ENCODE data around the gene NDUFA3. TPM values are rescaled to one million over a fixed set of nuclear protein-coding genes. Genes with fewer than 3 reads are reported as not detected.

The NDUFA3 gene
- total and polyA plus RNA-seq, 2 of the 13 experiments (the other 11 are each of a cell fraction or from before 2014, with no cell fraction given): 31.6 to 75.4 TPM

DNA sequence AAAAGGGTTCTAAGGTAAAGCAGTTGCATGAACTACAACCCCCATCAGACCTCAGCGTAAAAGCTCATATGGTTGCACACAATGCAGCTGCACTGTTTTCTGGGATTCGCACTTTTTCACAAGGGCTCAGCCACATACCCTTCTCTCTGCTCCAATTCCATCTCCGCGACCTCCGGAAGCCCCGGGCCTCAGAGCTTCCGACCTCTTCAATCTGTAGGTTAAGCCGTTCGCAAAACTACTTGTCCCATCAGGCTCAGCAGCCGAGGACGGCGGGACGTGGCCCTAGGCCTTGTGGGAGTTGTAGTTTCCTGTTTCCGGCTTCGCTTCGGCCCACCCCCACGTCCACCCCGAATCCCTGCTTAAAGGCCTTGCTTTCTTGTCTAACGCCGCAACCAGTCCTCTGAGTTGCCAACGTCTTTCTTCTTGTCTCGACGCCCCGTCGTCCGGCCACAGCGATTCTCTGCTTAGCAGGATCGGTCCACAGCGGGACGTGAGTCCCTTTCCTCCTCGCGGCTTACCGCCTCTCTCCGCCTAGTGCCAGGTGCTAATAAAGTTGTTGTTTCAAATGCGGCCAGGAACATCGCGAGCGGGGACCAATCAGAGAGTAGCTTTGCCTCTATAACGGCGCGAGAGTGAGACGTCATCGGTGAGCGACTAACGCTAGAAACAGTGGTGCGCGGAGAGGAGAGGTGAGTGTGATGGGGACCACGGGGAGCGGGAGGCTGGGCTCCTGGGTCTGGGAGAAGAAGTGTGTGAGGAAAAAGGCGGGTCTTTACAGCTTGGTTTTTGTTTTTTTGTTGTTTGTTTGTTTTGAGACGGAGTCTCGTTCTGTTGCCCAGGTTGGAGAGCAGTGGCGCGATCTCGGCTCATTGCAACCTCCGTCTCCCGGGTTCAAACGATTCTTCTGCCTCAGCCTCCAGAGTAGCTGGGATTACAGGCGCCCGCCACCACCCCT lies 12.7 kb downstream of the NDUFA3 start, which contains the start of the genes PRPF31 and TFPT (continued):
- TF ChIP-seq, protein P1, sequence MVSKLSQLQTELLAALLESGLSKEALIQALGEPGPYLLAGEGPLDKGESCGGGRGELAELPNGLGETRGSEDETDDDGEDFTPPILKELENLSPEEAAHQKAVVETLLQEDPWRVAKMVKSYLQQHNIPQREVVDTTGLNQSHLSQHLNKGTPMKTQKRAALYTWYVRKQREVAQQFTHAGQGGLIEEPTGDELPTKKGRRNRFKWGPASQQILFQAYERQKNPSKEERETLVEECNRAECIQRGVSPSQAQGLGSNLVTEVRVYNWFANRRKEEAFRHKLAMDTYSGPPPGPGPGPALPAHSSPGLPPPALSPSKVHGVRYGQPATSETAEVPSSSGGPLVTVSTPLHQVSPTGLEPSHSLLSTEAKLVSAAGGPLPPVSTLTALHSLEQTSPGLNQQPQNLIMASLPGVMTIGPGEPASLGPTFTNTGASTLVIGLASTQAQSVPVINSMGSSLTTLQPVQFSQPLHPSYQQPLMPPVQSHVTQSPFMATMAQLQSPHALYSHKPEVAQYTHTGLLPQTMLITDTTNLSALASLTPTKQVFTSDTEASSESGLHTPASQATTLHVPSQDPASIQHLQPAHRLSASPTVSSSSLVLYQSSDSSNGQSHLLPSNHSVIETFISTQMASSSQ (IDR thresholded peaks at IDR 0.05; ENCODE audit: low read depth): peak; percentile 71
- TF ChIP-seq, protein P1 (CRISPR knock-in tag; IDR thresholded peaks at IDR 0.05; ENCODE audit: borderline replicate concordance): peak; percentile 81; the same call in 1 of the 2 replicates
- TF ChIP-seq, protein P2, sequence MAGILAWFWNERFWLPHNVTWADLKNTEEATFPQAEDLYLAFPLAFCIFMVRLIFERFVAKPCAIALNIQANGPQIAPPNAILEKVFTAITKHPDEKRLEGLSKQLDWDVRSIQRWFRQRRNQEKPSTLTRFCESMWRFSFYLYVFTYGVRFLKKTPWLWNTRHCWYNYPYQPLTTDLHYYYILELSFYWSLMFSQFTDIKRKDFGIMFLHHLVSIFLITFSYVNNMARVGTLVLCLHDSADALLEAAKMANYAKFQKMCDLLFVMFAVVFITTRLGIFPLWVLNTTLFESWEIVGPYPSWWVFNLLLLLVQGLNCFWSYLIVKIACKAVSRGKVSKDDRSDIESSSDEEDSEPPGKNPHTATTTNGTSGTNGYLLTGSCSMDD (CRISPR knock-in tag; IDR thresholded peaks at IDR 0.05): no peak
- TF ChIP-seq ZMYM4 (CRISPR knock-in tag; IDR thresholded peaks at IDR 0.05) (peak; percentile 70; the same call in 1 of the 2 replicates), MTF1 (CRISPR knock-in tag; IDR thresholded peaks at IDR 0.05) (no peak), ZNF33B (CRISPR knock-in tag; IDR thresholded peaks at IDR 0.05) (0 out of 2 replicates have a peak, but pooled peaks have one; percentile 48), ZBTB3 (CRISPR knock-in tag; IDR thresholded peaks at IDR 0.05; ENCODE audit: borderline replicate concordance, low read depth) (peak; percentile 84; the same call in 1 of the 2 replicates), ZNF570 (CRISPR knock-in tag; IDR thresholded peaks at IDR 0.05; ENCODE audit: borderline replicate concordance) (0 out of 2 replicates have a peak, but pooled peaks have one; percentile 53), FOSL2 (CRISPR knock-in tag; IDR thresholded peaks at IDR 0.05) (peak; percentile 48; the same call in 1 of the 2 replicates), CEBPG (CRISPR knock-in tag; IDR thresholded peaks at IDR 0.05) (peak; percentile 9), MED1 (CRISPR knock-in tag; IDR thresholded peaks at IDR 0.05) (peak; percentile 69), ZNF431 (CRISPR knock-in tag; IDR thresholded peaks at IDR 0.05; ENCODE audit: borderline replicate concordance, low read depth) (0 out of 2 replicates have a peak, but pooled peaks have one; percentile 52), ZSCAN30 (CRISPR knock-in tag; IDR thresholded peaks at IDR 0.05) (peak; percentile 65; the same call in 1 of the 2 replicates), ZBTB20 (CRISPR knock-in tag; IDR thresholded peaks at IDR 0.05; ENCODE audit: borderline replicate concordance, low read depth) (peak; percentile 78; the same call in 1 of the 2 replicates), SMARCE1 (IDR thresholded peaks at IDR 0.05; ENCODE audit: borderline replicate concordance) (no peak), SRSF1 (optimal IDR thresholded peaks at IDR 0.05; ENCODE audit: low read depth, low read length) (no peak), MTA3 (CRISPR knock-in tag; IDR thresholded peaks at IDR 0.05) (0 out of 2 replicates have a peak, but pooled peaks have one; percentile 45), ZNF367 (CRISPR knock-in tag; IDR thresholded peaks at IDR 0.05; ENCODE audit: borderline replicate concordance) (no peak), ZNF775 (CRISPR knock-in tag; IDR thresholded peaks at IDR 0.05; ENCODE audit: borderline replicate concordance) (0 out of 2 replicates have a peak, but pooled peaks have one; percentile 63), RELA (CRISPR knock-in tag; IDR thresholded peaks at IDR 0.05) (no peak), AKAP8 (CRISPR knock-in tag; IDR thresholded peaks at IDR 0.05) (peak; percentile 15)
- TF ChIP-seq, protein P3, sequence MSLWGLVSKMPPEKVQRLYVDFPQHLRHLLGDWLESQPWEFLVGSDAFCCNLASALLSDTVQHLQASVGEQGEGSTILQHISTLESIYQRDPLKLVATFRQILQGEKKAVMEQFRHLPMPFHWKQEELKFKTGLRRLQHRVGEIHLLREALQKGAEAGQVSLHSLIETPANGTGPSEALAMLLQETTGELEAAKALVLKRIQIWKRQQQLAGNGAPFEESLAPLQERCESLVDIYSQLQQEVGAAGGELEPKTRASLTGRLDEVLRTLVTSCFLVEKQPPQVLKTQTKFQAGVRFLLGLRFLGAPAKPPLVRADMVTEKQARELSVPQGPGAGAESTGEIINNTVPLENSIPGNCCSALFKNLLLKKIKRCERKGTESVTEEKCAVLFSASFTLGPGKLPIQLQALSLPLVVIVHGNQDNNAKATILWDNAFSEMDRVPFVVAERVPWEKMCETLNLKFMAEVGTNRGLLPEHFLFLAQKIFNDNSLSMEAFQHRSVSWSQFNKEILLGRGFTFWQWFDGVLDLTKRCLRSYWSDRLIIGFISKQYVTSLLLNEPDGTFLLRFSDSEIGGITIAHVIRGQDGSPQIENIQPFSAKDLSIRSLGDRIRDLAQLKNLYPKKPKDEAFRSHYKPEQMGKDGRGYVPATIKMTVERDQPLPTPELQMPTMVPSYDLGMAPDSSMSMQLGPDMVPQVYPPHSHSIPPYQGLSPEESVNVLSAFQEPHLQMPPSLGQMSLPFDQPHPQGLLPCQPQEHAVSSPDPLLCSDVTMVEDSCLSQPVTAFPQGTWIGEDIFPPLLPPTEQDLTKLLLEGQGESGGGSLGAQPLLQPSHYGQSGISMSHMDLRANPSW (CRISPR knock-in tag; IDR thresholded peaks at IDR 0.05; ENCODE audit: borderline replicate concordance): peak; percentile 93
